NCI-H82 treated with DMSO at 0.1 percent for 48 hours (cell line): ENCODE data around the gene NUDT16.

Experiments used
- DNase-seq: peaks from one replicate; lab custom pipeline; 2025; ENCODE audit not compliant: unreplicated experiment; lab: John Stamatoyannopoulos, UW

NUDT16 gene

GRCh38 chr3:131435000-131435399 lies 53.4 kb downstream of the NUDT16 start:
- no peak for DNase-seq
